Anterior cingulate cortex (tissue), 58 donors: Measurements from ENCODE around the gene PKD1L1.

Experiments
- DNase-seq, 58 donors: peaks; one replicate each; lab custom pipeline; 2025; lab: John Stamatoyannopoulos, UW

Gene PKD1L1

GRCh38 chr7:47833211-47833610, 115.1 kb downstream of the PKD1L1 start:
- DNase-seq: no peak

DNA sequence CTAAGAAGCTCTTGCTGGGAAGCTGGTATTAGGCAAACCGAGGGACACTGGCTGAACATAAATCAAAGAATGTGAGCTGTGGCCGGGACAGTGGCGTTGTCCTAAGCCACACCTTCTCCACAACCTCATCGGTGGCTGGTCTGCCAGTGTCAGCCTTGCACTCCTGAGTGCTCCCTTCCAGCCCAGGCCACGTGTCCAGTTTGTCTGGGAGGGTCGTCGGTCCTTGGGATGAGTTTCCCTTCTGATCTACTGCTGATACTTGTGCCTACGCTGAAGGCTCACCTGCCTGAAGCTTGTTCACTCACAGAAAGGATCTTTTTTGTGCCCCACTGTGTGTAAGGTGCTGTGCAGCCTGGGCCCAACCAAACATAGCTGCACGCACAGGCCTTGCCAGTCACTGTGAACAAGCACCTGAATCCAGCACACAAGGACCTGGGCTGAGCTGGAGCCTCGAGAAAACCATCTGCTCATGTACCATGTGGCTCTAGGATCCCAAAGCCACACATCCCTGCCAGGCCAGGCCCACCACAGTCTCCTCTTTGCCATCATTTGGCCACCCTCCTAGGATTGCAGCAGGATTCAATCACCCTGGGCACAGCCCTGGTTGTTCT, 116.1 kb downstream of the PKD1L1 start:
- DNase-seq: no peak

GRCh38 chr7:47830015-47830414, 118.3 kb downstream of the PKD1L1 start:
- DNase-seq: no peak

GRCh38 chr7:47827871-47828270, 120.4 kb downstream of the PKD1L1 start:
- no peak for DNase-seq

GRCh38 chr7:47827351-47827756, 120.9 kb downstream of the PKD1L1 start:
- DNase-seq: peak in 20 of 58 donors; percentile 11 to 58 (median 30)

DNA sequence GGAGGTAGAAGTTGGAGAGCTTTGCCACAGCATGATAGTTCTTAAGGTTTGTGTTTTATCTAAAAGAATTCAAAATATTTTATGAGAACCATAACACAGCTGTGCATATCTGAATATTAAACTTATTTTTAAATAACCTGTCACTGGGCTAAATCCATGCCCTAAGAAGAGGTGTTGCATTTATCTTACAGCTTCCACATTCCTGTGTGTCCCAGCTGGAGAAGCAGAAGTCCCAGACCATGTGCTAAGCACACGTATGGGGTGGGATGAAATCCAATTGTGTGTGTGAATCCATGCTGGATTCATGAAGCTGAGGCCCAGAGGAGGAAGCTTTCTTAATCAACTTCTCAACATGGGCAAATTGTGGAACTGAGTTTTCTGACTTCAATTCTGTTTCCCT, 121.5 kb downstream of the PKD1L1 start:
- no peak for DNase-seq

- no peak for DNase-seq
These were observed 128.7 kb downstream of the PKD1L1 start for GRCh38 chr7:47819607-47819920.

DNA sequence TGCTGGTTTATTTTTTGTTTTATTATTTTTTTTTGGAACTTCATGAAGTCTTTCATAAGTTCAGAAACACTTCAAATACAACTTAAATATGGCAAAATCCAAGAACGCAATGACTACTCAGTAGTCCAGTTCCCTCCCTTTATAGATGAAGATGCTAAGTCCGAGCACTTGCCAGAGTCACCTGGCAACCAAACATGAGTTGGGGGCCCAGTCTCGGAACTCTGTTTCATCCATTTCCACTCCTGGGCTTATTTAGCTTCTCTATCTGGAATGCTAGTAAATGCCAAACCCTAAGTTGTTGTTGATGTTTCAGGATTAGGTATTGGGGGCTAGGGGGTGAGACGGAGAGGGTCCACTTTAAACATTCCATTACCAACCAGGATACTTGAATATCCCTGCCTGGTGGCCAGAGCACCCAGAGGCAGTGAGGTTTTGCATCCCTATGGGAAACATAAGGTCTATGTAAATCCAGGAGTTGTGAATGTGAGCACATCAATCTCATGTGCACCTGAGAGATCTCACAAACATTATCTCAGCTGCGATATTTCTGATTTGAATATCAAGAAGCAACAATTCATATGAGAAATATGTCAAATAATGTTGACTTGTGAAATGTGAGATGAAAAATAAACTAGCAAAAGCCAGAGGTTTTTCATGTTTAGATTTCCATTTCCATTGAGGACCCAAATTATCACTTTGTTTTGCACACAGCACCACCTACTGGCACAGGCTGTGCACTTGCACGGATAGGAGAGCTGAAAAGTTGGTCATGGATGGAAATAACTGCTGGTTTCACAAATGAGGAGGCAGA, 129.3 kb downstream of the PKD1L1 start:
- DNase-seq: peak in 49 of 58 donors; percentile 11 to 78 (median 39)

GRCh38 chr7:47817917-47818316, 130.3 kb downstream of the PKD1L1 start:
- DNase-seq: no peak

- no peak for DNase-seq
These were observed 131.6 kb downstream of the PKD1L1 start for GRCh38 chr7:47816647-47817046.

DNA sequence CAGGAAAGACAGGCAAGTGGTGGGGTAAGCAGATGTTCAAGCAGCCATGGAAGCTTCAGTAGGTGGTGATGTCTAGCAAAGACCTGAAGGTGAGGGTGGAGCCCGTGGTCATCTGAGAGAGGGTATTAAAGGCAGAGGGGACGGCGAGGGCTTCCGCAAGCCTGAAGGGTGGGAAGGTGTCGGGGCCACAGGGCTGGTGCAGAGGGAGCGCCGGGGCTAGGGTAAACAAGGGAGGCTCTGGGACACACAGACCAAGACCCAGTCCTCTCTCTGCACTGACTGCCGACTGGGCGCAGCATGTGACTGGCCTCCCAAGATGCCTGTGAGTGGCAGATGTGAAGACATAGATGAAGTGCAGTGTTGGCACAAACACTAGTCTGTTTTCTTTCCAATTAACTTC, 132.4 kb downstream of the PKD1L1 start:
- no peak for DNase-seq

DNA sequence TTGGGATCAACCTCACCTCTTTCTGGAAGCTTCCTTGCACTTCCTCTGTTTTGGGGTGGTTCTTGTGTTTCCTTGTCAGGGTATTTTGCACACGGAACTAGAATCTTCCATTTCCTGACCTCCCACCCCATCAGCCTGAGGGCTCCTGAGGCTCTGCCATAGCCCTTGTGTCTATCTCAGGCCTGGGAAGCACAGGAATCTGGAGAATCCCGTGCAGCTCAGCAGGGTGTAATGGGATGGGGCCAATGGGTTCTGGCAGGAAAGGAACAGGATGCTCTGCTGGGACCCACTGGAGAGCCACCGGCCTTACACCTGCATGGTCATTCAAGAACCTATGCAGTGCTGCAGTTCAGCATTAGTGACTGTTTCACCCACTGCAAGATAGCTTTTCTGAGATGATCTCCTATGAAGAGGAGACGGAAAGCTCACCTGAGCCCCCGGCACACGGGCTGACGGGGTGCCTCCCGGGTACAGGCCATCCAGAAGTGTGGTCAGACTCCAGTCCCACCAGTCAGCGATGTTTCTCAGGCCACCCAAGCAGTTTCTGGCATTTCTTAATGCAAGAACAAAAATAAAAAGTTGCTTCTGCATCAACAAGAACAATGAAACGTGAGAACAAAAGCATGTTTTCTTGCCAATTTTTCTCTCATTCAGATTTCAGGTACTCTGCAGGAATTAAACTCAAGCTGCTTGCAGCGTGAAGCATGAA, 133.2 kb downstream of the PKD1L1 start:
- DNase-seq: no peak

GRCh38 chr7:47813620-47814260, 134.5 kb downstream of the PKD1L1 start:
- DNase-seq: no peak

- DNase-seq: peak in 19 of 58 donors; percentile 19 to 69 (median 44)
These were observed 135.7 kb downstream of the PKD1L1 start for GRCh38 chr7:47812429-47813136.

DNA sequence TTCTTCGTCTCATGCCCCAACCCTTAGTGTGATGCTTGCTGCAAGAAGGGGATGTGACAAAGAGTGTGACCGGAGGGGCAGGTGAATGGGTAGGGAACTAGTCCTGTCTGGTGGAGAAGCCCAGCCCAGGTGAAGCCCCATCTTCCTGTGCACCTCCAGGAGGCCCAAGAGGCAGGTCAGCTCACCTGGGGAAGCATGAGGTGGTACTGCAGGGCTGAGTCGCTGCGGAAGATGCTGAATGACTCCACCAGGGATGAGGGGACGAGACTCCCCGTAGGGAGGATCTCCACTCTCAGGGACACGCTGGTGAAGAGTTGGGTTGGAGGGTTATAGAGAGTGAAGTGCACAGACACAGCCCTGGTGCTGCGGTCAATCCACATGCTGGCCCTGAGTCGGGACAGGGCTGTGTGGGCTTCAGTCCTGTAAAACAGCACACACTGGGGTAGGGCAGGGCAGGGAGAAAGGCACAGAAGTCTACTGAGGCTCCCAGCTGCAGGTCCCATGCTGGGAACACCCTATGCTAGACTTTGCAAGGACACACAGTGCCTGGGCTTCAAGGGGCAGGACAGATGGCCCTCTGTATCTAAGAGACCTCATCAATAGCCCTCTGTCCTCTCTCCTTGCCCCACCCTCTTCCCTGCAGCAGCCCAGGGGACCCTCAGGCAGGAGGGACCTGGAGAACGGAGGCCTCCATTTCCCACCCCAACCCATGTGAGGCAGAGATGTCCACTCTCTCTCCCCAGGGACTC, 136.5 kb downstream of the PKD1L1 start:
- peak in 9 of 58 donors; percentile 14 to 44 (median 26) for DNase-seq

DNA sequence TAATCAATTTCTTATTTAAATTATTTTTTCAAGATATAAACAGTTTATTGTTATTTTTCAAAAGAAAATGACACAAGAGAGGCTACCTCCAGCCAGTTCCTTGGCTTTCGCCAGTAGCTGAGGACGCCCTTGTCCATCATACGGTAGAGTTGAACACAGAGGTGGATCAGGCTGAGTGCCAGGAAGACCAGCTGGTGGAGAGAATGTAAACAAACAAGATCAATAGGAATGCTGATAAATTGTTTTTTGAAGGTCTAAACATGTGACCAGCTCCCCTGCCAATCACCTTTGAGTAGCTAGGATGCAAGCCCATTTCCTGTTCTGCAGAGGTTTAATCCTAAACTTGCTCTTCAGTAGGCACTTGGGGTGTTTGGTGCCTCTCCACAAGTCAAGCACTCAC, 138.9 kb downstream of the PKD1L1 start:
- DNase-seq: no peak

DNA sequence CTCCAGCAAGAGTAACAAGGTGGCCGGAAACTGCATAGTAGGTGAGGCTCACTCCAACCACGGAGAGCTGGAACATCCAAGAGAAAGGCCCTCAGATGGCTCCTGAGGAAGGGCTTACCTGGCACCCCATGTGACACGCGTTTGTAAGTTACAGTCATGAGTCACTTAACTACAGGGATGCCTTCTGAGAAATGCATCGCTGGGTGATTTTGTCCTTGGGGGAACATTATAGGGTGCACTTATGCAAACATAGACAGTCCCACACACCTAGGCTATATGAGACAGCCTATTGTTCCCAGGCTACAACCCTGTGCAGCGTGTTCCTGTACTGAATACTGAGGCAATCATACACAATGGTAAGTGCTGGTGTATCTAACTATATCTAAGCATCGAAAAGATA, 139.9 kb downstream of the PKD1L1 start:
- DNase-seq: no peak

- no peak for DNase-seq
These were observed 140.5 kb downstream of the PKD1L1 start for GRCh38 chr7:47807756-47808155.

- DNase-seq: no peak
These were observed 141.1 kb downstream of the PKD1L1 start for GRCh38 chr7:47807126-47807525.

GRCh38 chr7:47806701-47807103, 141.6 kb downstream of the PKD1L1 start:
- peak in 5 of 58 donors; percentile 12 to 60 (median 20) for DNase-seq
